Measurements from ENCODE around the gene PDGFRB. TPM values are rescaled to one million over a fixed set of nuclear protein-coding genes. Genes with fewer than 3 reads are reported as not detected.

Gene PDGFRB
- total RNA-seq, 5 donors from 2014 or later (not counting 1 experiment from before 2014, with no cell fraction given) = 0.32 to 3.6 (median 1.6) TPM

DNA sequence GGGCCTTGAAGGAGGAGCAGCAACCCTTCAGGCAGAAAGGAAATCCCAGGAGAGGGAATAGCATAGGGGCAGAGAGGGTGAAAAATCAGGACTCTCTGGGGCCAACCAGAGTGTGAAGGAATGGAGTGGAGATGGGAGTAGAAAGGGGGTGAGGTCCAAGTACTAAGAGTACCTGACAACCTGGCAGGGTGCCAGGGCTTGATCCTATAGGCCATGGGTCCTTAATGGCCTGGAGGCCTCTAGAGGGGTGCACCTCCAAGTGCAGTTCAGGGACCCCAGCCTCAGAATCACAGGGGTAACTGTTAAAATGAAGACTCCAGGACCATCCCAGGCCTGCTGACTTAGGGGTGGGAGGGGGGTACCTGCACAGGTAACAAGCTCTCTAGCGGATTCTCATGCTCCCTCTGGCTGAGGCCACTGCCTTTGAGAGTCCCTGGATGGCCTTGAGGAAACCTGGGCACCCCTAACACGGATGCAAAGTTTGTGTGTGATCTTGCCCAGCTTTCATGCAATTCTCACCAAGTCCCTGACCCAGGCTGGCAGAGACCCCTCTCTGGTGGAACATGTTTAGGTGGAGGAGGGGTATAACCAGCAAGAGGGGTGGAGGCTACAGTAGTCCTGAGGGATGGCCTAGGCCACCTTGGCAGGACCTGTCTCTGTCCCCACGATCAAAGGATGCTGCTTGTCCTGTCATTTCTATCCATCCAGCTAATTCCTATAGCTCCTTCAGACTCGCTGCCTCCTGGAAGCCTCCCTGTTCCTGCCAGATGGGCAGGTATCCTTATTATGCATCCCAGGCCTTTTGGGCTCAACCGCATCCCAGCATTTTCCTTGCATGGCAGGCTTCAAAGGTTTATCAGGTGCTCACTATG lies 51.7 kb downstream of the PDGFRB start:
- peak in 1 of 35 experiments; percentile 5 for DNase-seq
- peaks cover 0 to 7% of the 10 kb centered on the region in 2 experiments for H3K27me3 ChIP-seq (replicated peaks in 1 of 2; ENCODE audit: control insufficient read depth in 2 of 2, extremely low read depth in 1 of 2, insufficient read depth in 2 of 2, low read length in 1 of 2)

DNA sequence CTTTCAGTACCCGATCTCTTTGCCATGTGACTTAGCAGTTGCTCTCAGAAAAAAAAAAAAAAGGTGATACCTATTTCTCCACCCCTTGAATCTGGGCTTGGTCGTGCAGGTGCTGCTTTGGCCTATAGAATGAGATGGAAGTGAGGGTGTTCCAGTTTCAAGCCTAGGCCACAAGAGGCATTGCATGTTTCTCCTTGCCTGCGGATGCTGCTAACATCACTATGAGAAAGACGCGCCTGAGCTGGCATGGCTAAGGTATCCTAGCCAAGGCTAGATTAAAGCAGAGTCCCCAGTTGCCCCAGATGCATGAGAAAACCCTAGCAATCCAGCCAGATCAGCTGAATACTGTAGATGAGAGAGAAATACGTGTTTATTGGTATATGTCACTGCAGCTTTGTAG lies 54.6 kb downstream of the PDGFRB start:
- no peak for DNase-seq

More for the DNA sequence above, 51.7 kb downstream of the PDGFRB start:
- no peak for ATAC-seq (replicated peaks in 1 of 4)
- Histone ChIP-seq H3K4me3 (ENCODE audit: control insufficient read depth in 1 of 2, extremely low read depth in 1 of 2, low read length in 1 of 2) (no peak overlapping the region), H3K4me1 (ENCODE audit: control insufficient read depth in 1 of 2, extremely low read depth in 1 of 2, insufficient read depth in 2 of 2, low read length in 2 of 2) (no peaks in the 10 kb centered on the region), H3K27ac (ENCODE audit: low read length) (no peak overlapping the region), H3K9me3 (no peaks in the 10 kb centered on the region), H3K36me3 (ENCODE audit: control insufficient read depth in 2 of 2, extremely low read depth in 1 of 2, insufficient read depth in 1 of 2, low read length in 1 of 2) (no peaks in the 10 kb centered on the region)
- H3K27me3 Mint-ChIP-seq = peaks cover 4 to 5% of the 10 kb centered on the region in 2 donors
- H3K4me1 Mint-ChIP-seq = no peaks in the 10 kb centered on the region
- ChIA-PET CTCF (interaction anchor here in 1 of 2 donors (0.6 kb wide), 1 partner anchor 340 kb away, joined by 3 read pairs; no protein-coding TSS in a partner anchor), POLR2A (no interaction called here)
- no peak overlapping the region for H3K4me3 Mint-ChIP-seq
- WGBS (ENCODE audit: insufficient coverage) = 94% methylated on average over 3 of the region's 5 CpGs
- no peaks in the 10 kb centered on the region for H3K36me3 Mint-ChIP-seq
- H3K9me3 Mint-ChIP-seq = no peaks in the 10 kb centered on the region
- no peak overlapping the region for H3K27ac Mint-ChIP-seq

DNA sequence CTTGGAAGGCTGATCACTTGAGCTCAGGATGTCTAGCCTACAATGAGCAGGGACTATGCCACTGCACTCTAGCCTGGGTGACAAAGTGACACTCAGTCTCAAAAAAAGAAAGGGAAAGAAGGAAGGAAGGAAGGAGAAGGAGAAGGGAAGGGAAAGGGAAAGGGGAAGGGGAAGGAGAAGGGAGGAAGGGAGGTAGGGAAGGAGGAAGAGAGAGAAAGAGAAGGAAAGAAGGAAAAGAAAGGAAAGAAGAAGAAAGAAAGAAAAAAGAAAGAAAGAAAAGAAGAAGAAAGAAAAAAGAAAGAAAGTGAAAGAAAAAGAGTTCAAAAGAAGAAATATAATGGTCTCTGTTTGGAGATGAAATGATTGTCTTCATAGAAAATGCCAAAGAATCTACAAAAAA lies 58.5 kb downstream of the PDGFRB start:
- Histone ChIP-seq H3K27me3 (replicated peaks in 1 of 2; ENCODE audit: control insufficient read depth in 2 of 2, extremely low read depth in 1 of 2, insufficient read depth in 2 of 2, low read length in 1 of 2) (no peaks in the 10 kb centered on the region), H3K9me3 (no peaks in the 10 kb centered on the region), H3K4me1 (ENCODE audit: control insufficient read depth in 1 of 2, extremely low read depth in 1 of 2, insufficient read depth in 2 of 2, low read length in 2 of 2) (no peaks in the 10 kb centered on the region), H3K4me3 (ENCODE audit: control insufficient read depth in 1 of 2, extremely low read depth in 1 of 2, low read length in 1 of 2) (no peak overlapping the region), H3K27ac (ENCODE audit: low read length) (no peak overlapping the region), H3K36me3 (ENCODE audit: control insufficient read depth in 2 of 2, extremely low read depth in 1 of 2, insufficient read depth in 1 of 2, low read length in 1 of 2) (no peaks in the 10 kb centered on the region)
- H3K27ac Mint-ChIP-seq = no peak overlapping the region
- no peak for ATAC-seq (replicated peaks in 1 of 4)
- H3K27me3 Mint-ChIP-seq = peaks cover 13 to 19% of the 10 kb centered on the region in 2 donors
- no peaks in the 10 kb centered on the region for H3K9me3 Mint-ChIP-seq
- ChIA-PET CTCF (no interaction called here), POLR2A (no interaction called here)
- H3K4me3 Mint-ChIP-seq = no peak overlapping the region
- H3K36me3 Mint-ChIP-seq = no peaks in the 10 kb centered on the region
- no peaks in the 10 kb centered on the region for H3K4me1 Mint-ChIP-seq
- DNase-seq = no peak

More for the DNA sequence above, 54.6 kb downstream of the PDGFRB start:
- Histone ChIP-seq H3K9me3 (no peaks in the 10 kb centered on the region), H3K4me1 (ENCODE audit: control insufficient read depth in 1 of 2, extremely low read depth in 1 of 2, insufficient read depth in 2 of 2, low read length in 2 of 2) (no peaks in the 10 kb centered on the region), H3K27me3 (replicated peaks in 1 of 2; ENCODE audit: control insufficient read depth in 2 of 2, extremely low read depth in 1 of 2, insufficient read depth in 2 of 2, low read length in 1 of 2) (peaks cover 0 to 7% of the 10 kb centered on the region in 2 experiments), H3K36me3 (ENCODE audit: control insufficient read depth in 2 of 2, extremely low read depth in 1 of 2, insufficient read depth in 1 of 2, low read length in 1 of 2) (no peaks in the 10 kb centered on the region), H3K4me3 (ENCODE audit: control insufficient read depth in 1 of 2, extremely low read depth in 1 of 2, low read length in 1 of 2) (no peak overlapping the region), H3K27ac (ENCODE audit: low read length) (no peak overlapping the region)
- 96% methylated on average over 4 of the region's 6 CpGs for WGBS (ENCODE audit: insufficient coverage)
- Mint-ChIP-seq H3K9me3 (no peaks in the 10 kb centered on the region), H3K4me1 (no peaks in the 10 kb centered on the region), H3K36me3 (no peaks in the 10 kb centered on the region), H3K27ac (no peak overlapping the region), H3K27me3 (peaks cover 2 to 5% of the 10 kb centered on the region in 2 donors), H3K4me3 (no peak overlapping the region)
- POLR2A ChIA-PET = no interaction called here
- CTCF ChIA-PET = interaction anchor here in 1 of 2 donors (0.7 kb wide), 1 partner anchor 438 kb away, joined by 4 read pairs; no protein-coding TSS in a partner anchor
- no peak for ATAC-seq (replicated peaks in 1 of 4)

DNA sequence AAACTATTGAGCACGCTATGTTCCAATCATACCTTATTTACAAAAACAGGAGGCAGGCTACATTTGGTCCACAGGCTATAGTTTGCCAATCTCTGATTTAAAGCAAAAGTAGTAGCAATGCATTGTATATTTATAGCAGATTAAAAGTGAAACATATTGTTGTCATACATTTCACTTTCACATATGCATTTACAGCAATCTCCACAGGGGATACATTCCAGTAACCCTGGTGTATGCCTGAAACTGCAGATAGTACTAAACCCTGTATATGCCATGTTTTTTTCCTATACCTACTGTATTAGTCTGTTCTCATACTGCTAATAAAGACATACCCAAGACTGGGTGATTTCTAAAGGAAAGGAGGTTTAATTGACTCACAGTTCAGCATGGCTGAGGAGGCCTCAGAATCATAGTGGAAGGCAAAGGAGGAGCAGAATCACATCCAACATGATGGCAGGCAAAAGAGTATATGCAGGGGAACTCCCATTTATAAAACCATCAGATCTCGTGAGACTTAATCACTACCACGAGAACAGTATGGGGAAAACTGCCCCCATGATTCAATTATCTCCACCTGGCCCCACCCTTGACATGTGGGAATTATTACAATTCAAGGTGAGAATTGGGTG lies 63.4 kb downstream of the PDGFRB start:
- Mint-ChIP-seq H3K4me1 (no peaks in the 10 kb centered on the region), H3K36me3 (no peaks in the 10 kb centered on the region), H3K9me3 (no peaks in the 10 kb centered on the region), H3K27me3 (peaks cover 25 to 30% of the 10 kb centered on the region in 2 donors), H3K4me3 (no peak overlapping the region), H3K27ac (no peak overlapping the region)
- ChIA-PET POLR2A (no interaction called here), CTCF (no interaction called here)
- H3K27ac ChIP-seq (ENCODE audit: low read length) = no peak overlapping the region
- no peaks in the 10 kb centered on the region for H3K9me3 ChIP-seq
- H3K4me3 ChIP-seq (ENCODE audit: control insufficient read depth in 1 of 2, extremely low read depth in 1 of 2, low read length in 1 of 2) = no peak overlapping the region
- no peaks in the 10 kb centered on the region for H3K36me3 ChIP-seq (ENCODE audit: control insufficient read depth in 2 of 2, extremely low read depth in 1 of 2, insufficient read depth in 1 of 2, low read length in 1 of 2)
- H3K27me3 ChIP-seq (replicated peaks in 1 of 2; ENCODE audit: control insufficient read depth in 2 of 2, extremely low read depth in 1 of 2, insufficient read depth in 2 of 2, low read length in 1 of 2) = no peaks in the 10 kb centered on the region
- DNase-seq (no peak), ATAC-seq (replicated peaks in 1 of 4) (no peak)
- WGBS (ENCODE audit: insufficient coverage) = no CpG with 5 or more reads among the region's 3 CpGs
- no peaks in the 10 kb centered on the region for H3K4me1 ChIP-seq (ENCODE audit: control insufficient read depth in 1 of 2, extremely low read depth in 1 of 2, insufficient read depth in 2 of 2, low read length in 2 of 2)

DNA sequence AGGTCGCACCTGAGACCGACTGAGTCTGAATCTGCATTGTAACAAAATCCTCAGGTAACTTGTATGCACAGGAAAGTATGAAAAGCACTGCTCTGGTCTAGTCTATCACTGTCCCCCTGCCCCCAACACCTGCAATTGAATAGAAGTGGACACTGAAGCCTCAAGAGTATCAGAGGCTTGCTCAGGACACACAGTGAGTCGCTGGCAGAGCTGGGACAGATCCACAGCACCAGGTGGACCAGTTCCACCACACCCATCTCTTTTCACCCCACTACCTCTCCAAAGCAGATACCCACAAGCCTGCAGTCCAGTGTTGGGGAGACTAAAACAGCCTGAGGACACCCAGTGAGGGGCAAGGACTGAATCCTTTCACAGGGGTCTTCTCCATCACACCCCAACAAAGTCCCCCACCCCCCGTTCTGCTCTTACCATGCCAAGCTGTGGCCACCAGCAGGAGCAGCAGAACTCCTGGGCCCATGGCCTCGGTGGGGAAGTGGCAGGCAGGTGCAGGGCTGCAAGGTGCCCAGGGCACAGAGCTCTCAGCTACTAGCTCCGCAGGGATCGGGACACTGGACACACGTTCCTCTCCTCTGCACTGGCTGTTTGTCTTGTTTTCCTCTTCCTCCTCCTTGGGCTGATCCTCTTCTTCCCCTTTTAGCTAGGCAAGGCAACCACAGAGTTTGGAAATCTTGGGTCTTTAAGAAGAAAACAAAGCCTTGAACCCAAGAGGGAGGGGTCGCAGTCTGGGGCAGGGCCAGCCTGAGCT lies 69.5 kb downstream of the PDGFRB start, which contains the start of gene CSF1R:
CSF1R (minus strand) TSS at position 605 of the 766 bp plus-strand sequence; CDS start at position 478, 127 bp downstream.
- peaks cover 0 to 4% (median 0%) of the 10 kb centered on the region in 3 donors for H3K4me1 Mint-ChIP-seq
- ATAC-seq (replicated peaks in 1 of 4) (no peak), DNase-seq (no peak)
- Histone ChIP-seq H3K9me3 (no peaks in the 10 kb centered on the region), H3K4me1 (ENCODE audit: control insufficient read depth in 1 of 2, extremely low read depth in 1 of 2, insufficient read depth in 2 of 2, low read length in 2 of 2) (peaks cover 0 to 4% of the 10 kb centered on the region in 2 experiments), H3K27ac (ENCODE audit: low read length) (no peak within 1 kb of the TSS), H3K27me3 (replicated peaks in 1 of 2; ENCODE audit: control insufficient read depth in 2 of 2, extremely low read depth in 1 of 2, insufficient read depth in 2 of 2, low read length in 1 of 2) (peaks cover 0 to 45% of the 10 kb centered on the region in 2 experiments), H3K36me3 (ENCODE audit: control insufficient read depth in 2 of 2, extremely low read depth in 1 of 2, insufficient read depth in 1 of 2, low read length in 1 of 2) (no peaks in the 10 kb centered on the region), H3K4me3 (ENCODE audit: control insufficient read depth in 1 of 2, extremely low read depth in 1 of 2, low read length in 1 of 2) (no peak within 1 kb of the TSS)
- ChIA-PET POLR2A (no interaction called here), CTCF (no interaction called here)
- H3K36me3 Mint-ChIP-seq = no peaks in the 10 kb centered on the region
- H3K4me3 Mint-ChIP-seq = no peak within 1 kb of the TSS
- H3K9me3 Mint-ChIP-seq = no peaks in the 10 kb centered on the region
- H3K27me3 Mint-ChIP-seq = peaks cover 43 to 46% of the 10 kb centered on the region in 2 donors
- H3K27ac Mint-ChIP-seq = no peak within 1 kb of the TSS
- WGBS (ENCODE audit: insufficient coverage) = 76% methylated on average over 6 of the region's 9 CpGs

DNA sequence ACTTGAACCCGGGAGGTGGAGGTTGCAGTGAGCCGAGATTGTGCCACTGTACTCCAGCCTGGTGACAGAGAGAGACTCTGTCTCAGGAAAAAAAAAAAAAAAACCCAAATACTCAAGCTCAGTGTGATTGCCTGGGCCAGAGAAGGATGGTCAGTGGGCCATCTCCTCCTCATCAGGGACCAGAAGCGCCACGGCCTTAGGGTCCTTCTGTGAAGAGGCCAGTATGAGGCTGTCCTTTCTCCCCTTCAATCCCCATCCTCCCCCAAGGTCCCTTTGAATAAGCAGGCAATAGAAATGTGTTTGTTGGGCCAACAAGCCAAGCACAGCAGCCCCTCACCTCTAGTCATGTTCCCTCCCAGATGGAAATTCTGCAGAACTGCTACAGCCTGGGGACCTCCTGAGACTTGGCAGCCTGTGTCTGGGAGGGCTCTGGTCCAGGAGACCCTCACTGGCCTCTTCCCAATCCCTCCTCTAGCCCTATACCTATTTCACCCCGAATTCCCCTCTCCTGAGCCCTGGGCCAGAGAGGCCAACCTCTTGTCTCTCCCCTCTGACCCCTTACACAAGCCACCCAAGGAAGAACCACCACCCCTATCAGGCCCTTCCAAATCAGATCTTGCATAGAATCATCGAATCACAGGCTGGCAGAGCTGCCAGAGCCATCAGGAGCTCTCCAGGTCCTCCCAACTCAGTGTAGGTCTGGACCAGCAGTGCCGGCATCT lies 70.3 kb downstream of the PDGFRB start:
- Histone ChIP-seq H3K4me3 (ENCODE audit: control insufficient read depth in 1 of 2, extremely low read depth in 1 of 2, low read length in 1 of 2) (no peak overlapping the region), H3K27me3 (replicated peaks in 1 of 2; ENCODE audit: control insufficient read depth in 2 of 2, extremely low read depth in 1 of 2, insufficient read depth in 2 of 2, low read length in 1 of 2) (peaks cover 0 to 53% of the 10 kb centered on the region in 2 experiments), H3K4me1 (ENCODE audit: control insufficient read depth in 1 of 2, extremely low read depth in 1 of 2, insufficient read depth in 2 of 2, low read length in 2 of 2) (peaks cover 0 to 4% of the 10 kb centered on the region in 2 experiments), H3K36me3 (ENCODE audit: control insufficient read depth in 2 of 2, extremely low read depth in 1 of 2, insufficient read depth in 1 of 2, low read length in 1 of 2) (no peaks in the 10 kb centered on the region), H3K27ac (ENCODE audit: low read length) (no peak overlapping the region), H3K9me3 (no peaks in the 10 kb centered on the region)
- Mint-ChIP-seq H3K27me3 (peaks cover 46 to 47% of the 10 kb centered on the region in 2 donors), H3K9me3 (no peaks in the 10 kb centered on the region), H3K4me3 (no peak overlapping the region), H3K36me3 (no peaks in the 10 kb centered on the region), H3K27ac (no peak overlapping the region), H3K4me1 (peaks cover 0 to 4% (median 0%) of the 10 kb centered on the region in 3 donors)
- WGBS (ENCODE audit: insufficient coverage) = 52% methylated on average over 3 of the region's 7 CpGs
- no peak for DNase-seq
- no peak for ATAC-seq (replicated peaks in 1 of 4)
- ChIA-PET POLR2A (no interaction called here), CTCF (no interaction called here)
